Ectodermal cell (in vitro differentiated cells): ENCODE measurements around the gene FHIP1B.

Experiments
- H3K27ac ChIP-seq: 2 replicates; pipeline ENCODE4 v1.7.0; 2013; ENCODE audit warnings: mild to moderate bottlenecking, low read depth, low read length; ENCODE audit not compliant: insufficient read depth, poor library complexity, severe bottlenecking
- H3K27me3 ChIP-seq: 2 replicates; pipeline ENCODE4 v1.7.0; 2013; ENCODE audit warnings: mild to moderate bottlenecking, low read length; ENCODE audit not compliant: insufficient read depth, control insufficient read depth, poor library complexity, severe bottlenecking
- H3K36me3 ChIP-seq: one replicate; pipeline ENCODE4 v1.7.0; 2013; ENCODE audit warnings: low read length; ENCODE audit not compliant: control insufficient read depth, insufficient read depth
- H3K4me1 ChIP-seq: one replicate; pipeline ENCODE4 v1.7.0; 2013; ENCODE audit warnings: low read length; ENCODE audit not compliant: control insufficient read depth, insufficient read depth
- H3K4me3 ChIP-seq: 2 replicates; pipeline ENCODE4 v1.7.0; 2013; ENCODE audit warnings: low read depth, low read length, control low read depth; ENCODE audit not compliant: insufficient read depth
- H3K9me3 ChIP-seq: 2 replicates; pipeline ENCODE4 v1.7.0; 2013; ENCODE audit warnings: mild to moderate bottlenecking, low read length, moderate library complexity; ENCODE audit not compliant: control insufficient read depth
- WGBS, 2 experiments: methylation state at CpG; one replicate each; pipeline ENCODE4 v1.1.7; 2013; ENCODE audit warnings: missing lambda C conversion rate in 2 of 2; 5-methylcytosine and 5-hydroxymethylcytosine counted together

FHIP1B gene

DNA sequence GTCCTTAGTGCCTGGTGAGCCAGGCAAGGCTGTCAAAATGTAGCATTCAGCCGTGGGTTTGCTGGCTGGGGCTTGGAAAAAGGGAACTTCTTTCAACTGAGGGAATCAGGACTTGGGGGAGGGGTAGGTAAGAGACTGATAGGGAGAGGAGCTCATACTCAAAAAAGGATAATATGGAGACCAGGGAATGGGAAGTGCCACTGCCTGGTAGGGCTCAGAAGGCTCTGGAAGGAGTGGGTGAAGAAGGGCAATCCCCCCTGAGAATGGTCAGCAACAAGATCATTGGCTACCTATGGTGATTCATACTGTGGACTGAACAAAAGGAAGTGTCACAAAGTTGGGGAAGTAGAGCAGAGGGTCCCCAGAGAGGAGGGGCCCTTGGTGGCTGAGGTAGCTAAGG lies 6.3 kb upstream of the FHIP1B start:
- Histone ChIP-seq H3K4me1 (no peaks in the 10 kb centered on the region), H3K36me3 (no peaks in the 10 kb centered on the region), H3K27me3 (no peaks in the 10 kb centered on the region), H3K9me3 (no peaks in the 10 kb centered on the region), H3K27ac (no peak overlapping the region), H3K4me3 (no peak overlapping the region)
- WGBS, 2 experiments: 86 to 93% methylated on average over 1 of the region's 1 CpG

DNA sequence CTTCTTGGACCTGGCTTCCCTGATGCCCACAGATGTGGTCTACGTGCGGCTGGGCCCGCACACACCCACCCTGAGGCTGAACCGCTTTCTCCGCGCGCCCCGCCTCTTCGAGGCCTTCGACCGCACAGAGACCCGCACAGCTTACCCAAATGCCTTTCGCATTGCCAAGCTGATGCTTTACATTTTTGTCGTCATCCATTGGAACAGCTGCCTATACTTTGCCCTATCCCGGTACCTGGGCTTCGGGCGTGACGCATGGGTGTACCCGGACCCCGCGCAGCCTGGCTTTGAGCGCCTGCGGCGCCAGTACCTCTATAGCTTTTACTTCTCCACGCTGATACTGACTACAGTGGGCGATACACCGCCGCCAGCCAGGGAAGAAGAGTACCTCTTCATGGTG lies 5.7 kb upstream of the FHIP1B start:
- Histone ChIP-seq H3K4me3 (no peak overlapping the region), H3K4me1 (no peaks in the 10 kb centered on the region), H3K36me3 (no peaks in the 10 kb centered on the region), H3K27me3 (no peaks in the 10 kb centered on the region), H3K9me3 (no peaks in the 10 kb centered on the region), H3K27ac (no peak overlapping the region)
- WGBS, 2 experiments: 95 to 97% methylated on average over 28 of the region's 28 CpGs

DNA sequence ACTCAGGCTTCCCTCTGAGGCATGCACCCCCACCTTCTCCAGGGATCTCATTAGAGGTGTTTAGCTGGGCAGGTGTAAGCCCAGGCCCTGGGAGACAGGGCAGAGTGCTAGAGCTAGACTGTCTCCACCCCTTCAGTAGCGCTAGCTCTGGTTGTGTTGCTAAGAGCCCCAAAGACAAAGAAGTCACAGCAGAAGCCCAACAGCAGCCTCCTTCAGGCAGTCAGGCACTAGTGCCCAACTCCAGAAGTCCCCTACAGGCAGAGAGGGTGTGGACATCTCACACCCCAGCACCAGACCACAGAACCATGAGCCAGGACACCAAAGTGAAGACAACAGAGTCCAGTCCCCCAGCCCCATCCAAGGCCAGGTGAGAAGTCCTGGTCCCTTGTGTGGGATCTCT lies 4.5 kb upstream of the FHIP1B start, which contains the start of gene CNGA4:
Gene CNGA4, plus strand, starts transcription at position 188 of the 400 bp plus-strand sequence. Its CDS starts 118 bp downstream, at position 306.
- H3K27ac ChIP-seq: no peak within 1 kb of the TSS
- no peaks in the 10 kb centered on the region for H3K27me3 ChIP-seq
- no peaks in the 10 kb centered on the region for H3K9me3 ChIP-seq
- H3K4me1 ChIP-seq: no peaks in the 10 kb centered on the region
- H3K36me3 ChIP-seq: no peaks in the 10 kb centered on the region
- WGBS, 2 experiments: 82 to 86% methylated on average over 1 of the region's 1 CpG
- H3K4me3 ChIP-seq: no peak within 1 kb of the TSS

GRCh38 chr11:6237761-6238302 lies 3.4 kb upstream of the FHIP1B start:
- H3K9me3 ChIP-seq: no peaks in the 10 kb centered on the region

DNA sequence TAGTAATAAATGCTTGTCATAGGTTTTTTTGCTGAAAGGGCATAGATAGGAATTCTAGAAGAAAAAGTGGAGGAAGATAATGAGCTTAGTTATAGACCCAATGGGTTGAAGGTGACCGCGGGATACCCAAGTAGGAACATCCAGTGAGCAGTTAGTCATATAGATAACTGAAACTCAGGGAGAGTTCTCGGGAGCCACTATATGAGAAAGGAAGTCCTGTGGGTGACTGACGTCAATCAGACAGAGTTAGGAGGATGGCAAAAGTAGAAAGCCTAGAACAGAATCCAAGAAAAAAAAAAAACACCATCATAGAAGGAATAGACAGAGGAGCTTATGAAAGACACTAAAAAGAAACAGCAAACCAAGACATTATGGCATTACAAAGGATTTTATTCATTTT lies 2.8 kb upstream of the FHIP1B start:
- no peaks in the 10 kb centered on the region for H3K27me3 ChIP-seq
- H3K4me3 ChIP-seq: no peak overlapping the region
- 93 to 100% methylated on average over 3 to 4 of the region's 4 CpGs for WGBS, 2 experiments
- H3K9me3 ChIP-seq: no peaks in the 10 kb centered on the region
- peaks cover 8% of the 10 kb centered on the region for H3K4me1 ChIP-seq
- H3K36me3 ChIP-seq: no peaks in the 10 kb centered on the region
- H3K27ac ChIP-seq: no peak overlapping the region

More at GRCh38 chr11:6237761-6238302, 3.4 kb upstream of the FHIP1B start:
- Histone ChIP-seq H3K27me3 (no peaks in the 10 kb centered on the region), H3K4me1 (peaks cover 8% of the 10 kb centered on the region), H3K36me3 (no peaks in the 10 kb centered on the region), H3K27ac (no peak overlapping the region), H3K4me3 (no peak overlapping the region)
- WGBS, 2 experiments: 92% methylated on average over 4 to 5 of the region's 5 CpGs

DNA sequence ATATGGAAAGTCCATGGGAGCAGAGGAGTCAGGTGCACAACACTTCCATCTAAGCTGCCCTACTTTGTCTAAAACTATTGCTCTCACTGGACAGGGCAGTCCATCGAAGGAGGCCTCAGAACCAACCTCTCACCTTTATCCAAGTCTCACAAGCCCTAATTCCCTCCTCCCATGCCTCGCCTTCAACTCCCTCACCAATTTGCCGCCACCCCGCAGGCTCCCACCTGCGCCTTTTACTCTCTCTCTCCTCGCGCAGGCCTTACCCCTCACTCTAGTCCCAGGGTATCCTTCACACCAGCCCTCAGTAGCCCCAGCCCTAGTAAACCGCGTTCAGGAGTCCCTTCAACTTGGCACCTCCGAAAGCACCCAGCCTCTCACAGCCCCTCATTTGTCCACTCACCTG lies 451 bp downstream of the FHIP1B start:
- Histone ChIP-seq H3K27ac (no peak overlapping the region), H3K36me3 (no peaks in the 10 kb centered on the region), H3K4me3 (peak overlapping the region; percentile 75), H3K9me3 (no peaks in the 10 kb centered on the region), H3K27me3 (no peaks in the 10 kb centered on the region), H3K4me1 (peaks cover 8% of the 10 kb centered on the region)
- WGBS, 2 experiments: 2 to 3% methylated on average over 10 of the region's 10 CpGs

- Histone ChIP-seq H3K4me3 (no peak overlapping the region), H3K27ac (no peak overlapping the region), H3K27me3 (no peaks in the 10 kb centered on the region), H3K9me3 (no peaks in the 10 kb centered on the region), H3K4me1 (peaks cover 8% of the 10 kb centered on the region), H3K36me3 (no peaks in the 10 kb centered on the region)
Observed at GRCh38 chr11:6232899-6233298, 1.5 kb downstream of the FHIP1B start.

- no peak overlapping the region for H3K4me3 ChIP-seq
- no peak overlapping the region for H3K27ac ChIP-seq
- no peaks in the 10 kb centered on the region for H3K9me3 ChIP-seq
- WGBS, 2 experiments: 62 to 79% methylated on average over 2 of the region's 2 CpGs
- peaks cover 8% of the 10 kb centered on the region for H3K4me1 ChIP-seq
- no peaks in the 10 kb centered on the region for H3K27me3 ChIP-seq
- H3K36me3 ChIP-seq: no peaks in the 10 kb centered on the region
Observed at GRCh38 chr11:6229911-6230310, 4.5 kb downstream of the FHIP1B start.

DNA sequence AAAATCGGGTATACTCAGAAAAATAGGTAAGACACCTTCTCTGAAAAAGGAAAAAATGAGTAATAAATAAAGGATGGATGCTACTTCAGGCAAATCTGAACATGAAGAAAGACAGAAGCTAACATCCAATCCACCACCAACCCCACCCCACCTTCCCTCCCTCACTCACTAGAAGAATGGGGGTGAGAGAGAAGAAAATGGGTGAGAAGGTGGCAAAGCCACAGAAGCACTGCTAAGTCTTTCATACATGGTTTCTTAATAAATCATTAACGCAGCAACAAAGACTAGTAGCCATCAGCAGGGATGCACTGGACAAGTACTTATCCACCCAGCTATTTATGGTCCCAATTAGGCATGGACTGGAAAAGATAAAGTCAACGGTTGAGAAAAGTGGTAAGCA lies 5.9 kb downstream of the FHIP1B start:
- Histone ChIP-seq H3K27me3 (no peaks in the 10 kb centered on the region), H3K27ac (no peak overlapping the region), H3K9me3 (no peaks in the 10 kb centered on the region), H3K4me3 (no peak overlapping the region), H3K36me3 (peaks cover 7% of the 10 kb centered on the region), H3K4me1 (peaks cover 6% of the 10 kb centered on the region)
- WGBS, 2 experiments: 63 to 67% methylated on average over 3 of the region's 3 CpGs

GRCh38 chr11:6225896-6226295 lies 8.5 kb downstream of the FHIP1B start:
- H3K4me3 ChIP-seq: no peak overlapping the region
- no peaks in the 10 kb centered on the region for H3K4me1 ChIP-seq
- WGBS, 2 experiments: 93% methylated on average over 2 of the region's 2 CpGs
- H3K27me3 ChIP-seq: no peaks in the 10 kb centered on the region
- H3K36me3 ChIP-seq: peaks cover 13% of the 10 kb centered on the region
- H3K27ac ChIP-seq: no peak overlapping the region
- no peaks in the 10 kb centered on the region for H3K9me3 ChIP-seq

DNA sequence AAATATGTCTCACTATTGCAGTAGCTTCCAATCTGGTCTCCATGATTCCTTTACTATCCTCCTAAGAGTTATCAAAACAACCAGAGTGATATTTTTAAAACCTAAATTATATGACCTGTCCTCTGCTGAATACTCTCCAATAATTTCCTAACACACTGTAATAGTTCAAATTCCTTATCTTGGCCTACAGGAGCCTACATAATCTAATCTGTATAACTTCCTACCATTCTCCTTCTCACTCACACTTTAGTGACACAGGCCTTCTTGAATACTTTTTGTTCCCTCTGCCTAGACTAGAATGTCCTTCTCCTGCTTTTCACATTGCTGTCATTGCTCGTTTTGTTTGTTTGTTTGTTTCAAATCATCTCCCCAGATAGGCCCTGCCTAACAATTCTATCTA lies 9.4 kb downstream of the FHIP1B start:
- H3K4me3 ChIP-seq: no peak overlapping the region
- no peaks in the 10 kb centered on the region for H3K4me1 ChIP-seq
- no peaks in the 10 kb centered on the region for H3K27me3 ChIP-seq
- H3K27ac ChIP-seq: no peak overlapping the region
- peaks cover 13% of the 10 kb centered on the region for H3K36me3 ChIP-seq
- H3K9me3 ChIP-seq: no peaks in the 10 kb centered on the region
- WGBS, 2 experiments: 81 to 90% methylated on average over 1 of the region's 1 CpG
